Peyer's patch (tissue), 4 donors: ENCODE data around the gene MTG1. TPM values are rescaled to one million over a fixed set of nuclear protein-coding genes. Genes with fewer than 3 reads are reported as not detected.
"Not testable (repeated sequence)": the region's sequence is repeated elsewhere in the genome, so short reads cannot be mapped to it uniquely, and the experiment has no call there.

ENCODE experiments used
- DNase-seq, 3 donors: peaks; one replicate each; pipeline ENCODE4 v3.0.0-alpha.2; 2017 to 2019
- H3K27ac ChIP-seq, 4 donors: fragments of 200-600 bp; sonication (generic); one replicate each; pipeline ENCODE4 v1.5.1; 2016 to 2019
- H3K27me3 ChIP-seq, 2 donors: fragments of 200-600 bp; sonication (generic); one replicate each; pipeline ENCODE4 v1.5.1; 2019
- H3K36me3 ChIP-seq, 3 donors: fragments of 200-600 bp; sonication (generic); one replicate each; pipeline ENCODE4 v1.5.1; 2016 to 2019
- H3K4me1 ChIP-seq, 4 donors: fragments of 200-600 bp; sonication (generic); one replicate each; pipeline ENCODE4 v1.5.1; 2016 to 2019
- H3K4me3 ChIP-seq, 4 donors: fragments of 200-600 bp; sonication (generic); 1 replicate in 3 of 4; 2 replicates in 1 of 4; pipeline ENCODE4 v1.5.1; 2016 to 2019; ENCODE audit warnings: mild to moderate bottlenecking in 1 of 4
- H3K9me3 ChIP-seq, 4 donors: fragments of 200-600 bp; sonication (generic); one replicate each; pipeline ENCODE4 v1.5.1; 2016 to 2019; ENCODE audit warnings: mild to moderate bottlenecking in 1 of 4
- CTCF ChIP-seq, 6 experiments: fragments of 450-650 bp in 4 of 6; fragments of 200-600 bp in 2 of 6; sonication (generic) in 1 of 6; IDR thresholded peaks; one replicate each; pipeline ENCODE4 v1.5.1; 2017 to 2019; ENCODE audit warnings: antibody characterized with exemption in 6 of 6, mild to moderate bottlenecking in 3 of 6, moderate library complexity in 1 of 6
- POLR2A ChIP-seq, 2 donors: fragments of 450-650 bp; IDR thresholded peaks; one replicate each; pipeline ENCODE4 v1.5.1; 2017; ENCODE audit warnings: antibody characterized with exemption in 2 of 2, mild to moderate bottlenecking in 2 of 2, moderate library complexity in 2 of 2
- small RNA-seq, 2 donors: library from RNA; depleted of rRNA; stranded (forward); fragments of <200 nt; gene quantifications; one replicate each; pipeline ENCODE3, GENCODE V24; 2016
- total RNA-seq, 4 donors: library from RNA; depleted of rRNA; stranded (reverse); fragments of >200 nt; gene quantifications; one replicate each; pipeline ENCODE4 v1.1.0, GENCODE V29; 2016

MTG1 gene
- total RNA-seq, 4 donors from 2014 or later, result 44.7 to 110 (median 103) TPM

GRCh38 chr10:133465950-133466474 is 72.1 kb downstream of the MTG1 start:
- DNase-seq, result no peak
- Histone ChIP-seq H3K27ac (no peak overlapping the region), H3K36me3 (no peaks in the 10 kb centered on the region), H3K4me1 (no peaks in the 10 kb centered on the region), H3K9me3 (no peaks in the 10 kb centered on the region), H3K27me3 (no peaks in the 10 kb centered on the region), H3K4me3 (no peak overlapping the region)
- TF ChIP-seq POLR2A (IDR thresholded peaks at IDR 0.05) (no peak), CTCF (IDR thresholded peaks at IDR 0.05) (no peak)

GRCh38 chr10:133466683-133467275 is 72.8 kb downstream of the MTG1 start:
- no peaks in the 10 kb centered on the region for H3K9me3 ChIP-seq
- no peaks in the 10 kb centered on the region for H3K27me3 ChIP-seq
- no peaks in the 10 kb centered on the region for H3K4me1 ChIP-seq
- H3K36me3 ChIP-seq, result no peaks in the 10 kb centered on the region
- H3K27ac ChIP-seq, result no peak overlapping the region
- no peak overlapping the region for H3K4me3 ChIP-seq
- DNase-seq, result no peak
- no peak for TF ChIP-seq CTCF (IDR thresholded peaks at IDR 0.05)
- no peak for TF ChIP-seq POLR2A (IDR thresholded peaks at IDR 0.05)

- no peak for TF ChIP-seq POLR2A (IDR thresholded peaks at IDR 0.05)
- TF ChIP-seq CTCF (IDR thresholded peaks at IDR 0.05), result no peak
These were observed 73.4 kb downstream of the MTG1 start for GRCh38 chr10:133467286-133467911.

GRCh38 chr10:133469205-133469604 is 75.2 kb downstream of the MTG1 start:
- DNase-seq, H3K4me3 ChIP-seq: not testable (repeated sequence)

More at GRCh38 chr10:133467286-133467911, 73.4 kb downstream of the MTG1 start:
- Histone ChIP-seq H3K36me3 (no peaks in the 10 kb centered on the region), H3K4me3 (no peak overlapping the region), H3K27me3 (no peaks in the 10 kb centered on the region), H3K27ac (no peak overlapping the region), H3K4me1 (no peaks in the 10 kb centered on the region), H3K9me3 (no peaks in the 10 kb centered on the region)
- DNase-seq, result no peak

GRCh38 chr10:133471300-133472109 is 77.5 kb downstream of the MTG1 start:
- Histone ChIP-seq H3K27me3 (no peaks in the 10 kb centered on the region), H3K27ac (no peak overlapping the region), H3K4me1 (no peaks in the 10 kb centered on the region), H3K4me3 (no peak overlapping the region), H3K36me3 (no peaks in the 10 kb centered on the region), H3K9me3 (no peaks in the 10 kb centered on the region)
- no peak for TF ChIP-seq CTCF (IDR thresholded peaks at IDR 0.05)
- no peak for DNase-seq

More at GRCh38 chr10:133469205-133469604, 75.2 kb downstream of the MTG1 start:
- not testable (repeated sequence) for H3K27ac ChIP-seq, H3K36me3 ChIP-seq, H3K4me1 ChIP-seq, H3K27me3 ChIP-seq, H3K9me3 ChIP-seq

Small RNA genes within 50 kb of the gene (small RNA-seq; reads per million reads assigned to genes)
- gene AL360181.4 (0 reads per million in 2 donors), gene BANF1P2 (0 reads per million in 2 donors), gene MIR3944 (0.18 to 0.57 reads per million in 2 donors)

Other genes with a start within 250 kb of the MTG1 start
- 1 to 10 TPM in 1 of 4 donors, under 1 TPM in 1, not detected in 2; 0.27 to 1.7 TPM for gene KNDC1, start 233.9 kb upstream of the MTG1 start, total RNA-seq
- gene UTF1, start 163.9 kb upstream of the MTG1 start, total RNA-seq, result not detected
- under 1 TPM in 1 of 4 donors, not detected in 3; 0.54 TPM for gene VENTX, start 156.3 kb upstream of the MTG1 start, total RNA-seq
- 10 to 100 TPM in 1 of 4 donors, 1 to 10 TPM in 3; 5.4 to 12.4 (median 6.4) TPM for gene ADAM8, start 117.3 kb upstream of the MTG1 start, total RNA-seq
- gene TUBGCP2, start 85.3 kb upstream of the MTG1 start, total RNA-seq, result 10 to 100 TPM; 40.1 to 85.0 (median 67.8) TPM
- 10 to 100 TPM; 25.7 to 42.9 (median 30.5) TPM for gene ZNF511, start 85.2 kb upstream of the MTG1 start, total RNA-seq
- 1 to 10 TPM in 2 of 4 donors, under 1 TPM in 1, not detected in 1; 0.88 to 1.6 (median 1.5) TPM for gene CALY, start 57.3 kb upstream of the MTG1 start, total RNA-seq
- gene PRAP1, start 46.8 kb upstream of the MTG1 start, total RNA-seq, result 1,000 to 10,000 TPM in 3 of 4 donors, 10 to 100 TPM in 1; 52.8 to 2,204 (median 1,384) TPM
- 100 to 1,000 TPM in 3 of 4 donors, 10 to 100 TPM in 1; 88.3 to 214 (median 163) TPM for gene FUOM, start 36.1 kb upstream of the MTG1 start, total RNA-seq
- gene ECHS1, start 20.8 kb upstream of the MTG1 start, total RNA-seq, result 100 to 1,000 TPM in 3 of 4 donors, 10 to 100 TPM in 1; 87.5 to 211 (median 172) TPM
- 10 to 100 TPM; 19.8 to 53.7 (median 36.9) TPM for gene PAOX, start 14.9 kb upstream of the MTG1 start, total RNA-seq
- gene SPRN, start 30.5 kb downstream of the MTG1 start, total RNA-seq, result under 1 TPM in 1 of 4 donors, not detected in 3; 0.47 TPM
- gene SCART1, start 59.8 kb downstream of the MTG1 start, total RNA-seq, result 10 to 100 TPM in 2 of 4 donors, 1 to 10 TPM in 2; 1.9 to 14.6 (median 8.7) TPM
- gene CYP2E1, start 133.2 kb downstream of the MTG1 start, total RNA-seq, result 10 to 100 TPM in 1 of 4 donors, 1 to 10 TPM in 2, not detected in 1; 2.3 to 13.2 (median 5.6) TPM
- 1 to 10 TPM in 1 of 4 donors, not detected in 3; 7.5 TPM for gene SYCE1, start 171.4 kb downstream of the MTG1 start, total RNA-seq
- not detected for gene FRG2B, start 232.6 kb downstream of the MTG1 start, total RNA-seq